ENCODE measurements around the gene IGDCC3. TPM values are rescaled to one million over a fixed set of nuclear protein-coding genes. Genes with fewer than 3 reads are reported as not detected.
A peak's percentile ranks its signal among the peaks of the same experiment; 100 is the strongest.

IGDCC3 gene
- total RNA-seq, 1 donor from 2014 or later: 0.05 TPM

GRCh38 chr15:65292938-65293518 is 84.8 kb downstream of the IGDCC3 start:
- no peak for DNase-seq (ENCODE audit: low read depth)

- no peak for DNase-seq (ENCODE audit: low read depth)
Measured at GRCh38 chr15:65290228-65290627, 87.6 kb downstream of the IGDCC3 start.

- no peak for DNase-seq (ENCODE audit: low read depth)
Measured at GRCh38 chr15:65289261-65289854, 88.4 kb downstream of the IGDCC3 start.

GRCh38 chr15:65287520-65287855 is 90.3 kb downstream of the IGDCC3 start:
- no peak for DNase-seq (ENCODE audit: low read depth)

- peak; percentile 64 for DNase-seq (ENCODE audit: low read depth)
Measured at GRCh38 chr15:65286704-65287519, 90.9 kb downstream of the IGDCC3 start, which contains the start of gene PARP16. PARP16 (minus strand) TSS chr15:65286883; CDS start chr15:65286426, 457 bp downstream.

- DNase-seq (ENCODE audit: low read depth): peak; percentile 15
Measured at GRCh38 chr15:65286069-65286703, 91.6 kb downstream of the IGDCC3 start.

GRCh38 chr15:65285291-65286068 is 92.3 kb downstream of the IGDCC3 start:
- DNase-seq (ENCODE audit: low read depth): no peak

GRCh38 chr15:65278480-65278879 is 99.3 kb downstream of the IGDCC3 start:
- DNase-seq (ENCODE audit: low read depth): no peak

Other genes with a start within 250 kb of the IGDCC3 start
- 12.9 and 18.4 TPM in 2 replicates for gene PDCD7, start 244.2 kb downstream of the IGDCC3 start, total RNA-seq
- gene CLPX, start 192.7 kb downstream of the IGDCC3 start, total RNA-seq: 42.0 and 110 TPM in 2 replicates
- under 0.01 and 0.40 TPM in 2 replicates for gene CILP, start 166.5 kb downstream of the IGDCC3 start, total RNA-seq
- gene PARP16, start 91.1 kb downstream of the IGDCC3 start, total RNA-seq: 1.7 and 4.0 TPM in 2 replicates
- gene RNU5A-1, start 82.0 kb downstream of the IGDCC3 start, total RNA-seq: not detected in 2 replicates
- not detected in 2 replicates for gene RNU5B-1, start 73.3 kb downstream of the IGDCC3 start, total RNA-seq
- gene IGDCC4, start 44.9 kb upstream of the IGDCC3 start, total RNA-seq: 24.1 and 58.2 TPM in 2 replicates
- gene DPP8, start 139.7 kb upstream of the IGDCC3 start, total RNA-seq: 47.1 and 52.7 TPM in 2 replicates
- 212 and 245 TPM in 2 replicates for gene HACD3, start 152.5 kb upstream of the IGDCC3 start, total RNA-seq
- 33.3 and 44.5 TPM in 2 replicates for gene INTS14, start 233.1 kb upstream of the IGDCC3 start, total RNA-seq
- gene SLC24A1, start 243.9 kb upstream of the IGDCC3 start, total RNA-seq: 4.5 and 14.9 TPM in 2 replicates